ACC112 (cell line): ENCODE measurements around the gene DCTPP1.
A peak's percentile ranks its signal among the peaks of the same experiment; 100 is the strongest.

Source experiments
- H2AFZ ChIP-seq: fragments of 200-600 bp; sonication (generic); one replicate; pipeline ENCODE4 v1.6.0; 2017; ENCODE audit warnings: antibody characterized with exemption, low read length; ENCODE audit not compliant: unreplicated experiment
- H3K27ac ChIP-seq: fragments of 200-600 bp; sonication (generic); 2 replicates; pipeline ENCODE4 v1.5.1; 2014; ENCODE audit warnings: low read depth, mild to moderate bottlenecking, antibody characterized with exemption, low read length, moderate library complexity
- H3K27me3 ChIP-seq: fragments of 200-600 bp; sonication (generic); 2 replicates; pipeline ENCODE4 v1.6.1; 2014; ENCODE audit warnings: mild to moderate bottlenecking, antibody characterized with exemption, low read length, moderate library complexity, mixed read lengths; ENCODE audit not compliant: insufficient read depth
- H3K36me3 ChIP-seq: fragments of 200-600 bp; sonication (generic); 2 replicates; pipeline ENCODE4 v1.6.1; 2016; ENCODE audit warnings: mild to moderate bottlenecking, antibody characterized with exemption, low read length, moderate library complexity, mixed read lengths; ENCODE audit not compliant: insufficient read depth
- H3K4me1 ChIP-seq: fragments of 200-600 bp; sonication (generic); one replicate; pipeline ENCODE4 v1.6.1; 2016; ENCODE audit warnings: low read length, mixed read lengths; ENCODE audit not compliant: insufficient read depth, unreplicated experiment, control insufficient read depth
- H3K4me3 ChIP-seq: fragments of 200-600 bp; sonication (generic); 2 replicates; pipeline ENCODE4 v1.5.1; 2014; ENCODE audit warnings: mild to moderate bottlenecking, low read depth, low read length
- H3K79me2 ChIP-seq: fragments of 200-600 bp; sonication (generic); one replicate; pipeline ENCODE4 v1.6.0; 2016; ENCODE audit warnings: low read length; ENCODE audit not compliant: control insufficient read depth, unreplicated experiment, insufficient read depth

DCTPP1 gene

GRCh38 chr16:30409125-30410060 is 20.4 kb downstream of the DCTPP1 start:
- Histone ChIP-seq H3K27ac (no peak overlapping the region), H3K36me3 (peaks cover 7% of the 10 kb centered on the region; the same call in 1 of the 2 replicates), H3K4me3 (0 out of 2 replicates have a peak overlapping the region, but pooled peaks have one; percentile 9), H2AFZ (no peak overlapping the region), H3K4me1 (peaks cover 21% of the 10 kb centered on the region), H3K27me3 (no peaks in the 10 kb centered on the region), H3K79me2 (peaks cover 8% of the 10 kb centered on the region)

GRCh38 chr16:30407804-30408534 is 21.9 kb downstream of the DCTPP1 start:
- no peaks in the 10 kb centered on the region for H3K27me3 ChIP-seq
- H3K36me3 ChIP-seq, result no peaks in the 10 kb centered on the region
- H3K79me2 ChIP-seq, result peaks cover 8% of the 10 kb centered on the region
- peak overlapping the region; percentile 83 for H3K4me3 ChIP-seq
- peak overlapping the region; percentile 68 for H3K27ac ChIP-seq
- peaks cover 21% of the 10 kb centered on the region for H3K4me1 ChIP-seq
- peak overlapping the region; percentile 0 for H2AFZ ChIP-seq

GRCh38 chr16:30407102-30407803 is 22.6 kb downstream of the DCTPP1 start, which contains the start of gene ZNF771:
Gene ZNF771, plus strand, starts transcription at chr16:30407606. Its CDS starts 448 bp downstream, at chr16:30408054.
- peaks cover 8% of the 10 kb centered on the region for H3K79me2 ChIP-seq
- no peaks in the 10 kb centered on the region for H3K36me3 ChIP-seq
- H3K27me3 ChIP-seq, result no peaks in the 10 kb centered on the region
- peak within 1 kb of the TSS; percentile 83 for H3K4me3 ChIP-seq
- peaks cover 21% of the 10 kb centered on the region for H3K4me1 ChIP-seq
- peak within 1 kb of the TSS; percentile 96 for H2AFZ ChIP-seq
- H3K27ac ChIP-seq, result peak within 1 kb of the TSS; percentile 68

- Histone ChIP-seq H3K27ac (peak overlapping the region; percentile 68), H3K4me1 (peaks cover 21% of the 10 kb centered on the region), H3K36me3 (no peaks in the 10 kb centered on the region), H3K4me3 (peak overlapping the region; percentile 83), H2AFZ (peak overlapping the region; percentile 96), H3K79me2 (peaks cover 8% of the 10 kb centered on the region), H3K27me3 (no peaks in the 10 kb centered on the region)
Measured at GRCh38 chr16:30406795-30407101, 23.1 kb downstream of the DCTPP1 start.

GRCh38 chr16:30401768-30402425 is 27.9 kb downstream of the DCTPP1 start:
- no peak overlapping the region for H2AFZ ChIP-seq
- peaks cover under 1% of the 10 kb centered on the region for H3K79me2 ChIP-seq
- H3K4me1 ChIP-seq, result peaks cover 11% of the 10 kb centered on the region
- H3K36me3 ChIP-seq, result no peaks in the 10 kb centered on the region
- H3K27ac ChIP-seq, result no peak overlapping the region
- no peaks in the 10 kb centered on the region for H3K27me3 ChIP-seq
- H3K4me3 ChIP-seq, result no peak overlapping the region

DNA sequence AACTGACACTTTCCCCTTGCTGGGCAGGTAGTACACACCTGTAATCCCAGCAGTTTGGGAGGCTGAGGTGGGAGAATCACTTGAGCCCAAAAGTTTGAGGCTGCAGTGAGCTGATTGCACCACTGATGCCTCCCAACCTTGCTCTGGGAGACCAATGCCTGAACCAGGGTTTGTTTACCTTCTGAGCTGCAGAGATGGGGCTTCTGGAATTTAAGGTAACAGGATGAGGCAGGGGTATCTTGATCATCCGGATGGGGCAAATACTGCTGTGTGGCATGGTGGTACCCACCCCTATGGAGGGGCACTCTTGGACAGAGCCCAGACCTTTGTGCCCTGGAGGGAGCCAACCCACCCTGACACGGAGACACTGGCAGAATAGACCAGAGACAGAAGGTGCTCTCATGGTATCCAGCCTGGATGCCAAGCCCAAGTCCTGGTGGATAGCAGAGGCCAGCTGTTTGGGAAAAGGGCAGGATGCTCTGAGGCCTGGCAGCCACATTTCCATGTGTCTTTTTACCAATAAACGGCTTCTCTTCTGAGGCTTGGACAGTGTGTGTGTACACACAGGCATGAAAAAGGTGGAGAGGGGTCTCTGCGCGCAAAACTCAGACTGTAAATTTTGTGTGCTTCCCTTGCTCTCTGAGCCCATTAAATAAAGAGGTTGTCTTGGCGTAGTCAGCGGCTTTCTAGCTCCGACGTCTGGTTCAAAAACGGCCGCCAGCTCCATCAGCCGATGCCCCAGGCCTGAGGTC is 30.2 kb downstream of the DCTPP1 start:
- peak overlapping the region; percentile 80 for H3K4me3 ChIP-seq
- peaks cover 4% of the 10 kb centered on the region for H3K79me2 ChIP-seq
- peak overlapping the region; percentile 79 for H2AFZ ChIP-seq
- H3K27me3 ChIP-seq, result no peaks in the 10 kb centered on the region
- H3K27ac ChIP-seq, result peak overlapping the region; percentile 87
- no peaks in the 10 kb centered on the region for H3K36me3 ChIP-seq
- peaks cover 11% of the 10 kb centered on the region for H3K4me1 ChIP-seq

- Histone ChIP-seq H3K79me2 (peaks cover 4% of the 10 kb centered on the region), H3K36me3 (no peaks in the 10 kb centered on the region), H2AFZ (no peak overlapping the region), H3K27ac (no peak overlapping the region), H3K4me1 (peaks cover 14% of the 10 kb centered on the region), H3K4me3 (no peak overlapping the region), H3K27me3 (no peaks in the 10 kb centered on the region)
Measured at GRCh38 chr16:30398661-30399434, 31.0 kb downstream of the DCTPP1 start.

GRCh38 chr16:30397776-30398660 is 31.8 kb downstream of the DCTPP1 start:
- Histone ChIP-seq H3K4me1 (peaks cover 14% of the 10 kb centered on the region), H3K27ac (no peak overlapping the region), H3K4me3 (no peak overlapping the region), H3K27me3 (no peaks in the 10 kb centered on the region), H3K36me3 (no peaks in the 10 kb centered on the region), H3K79me2 (peaks cover 4% of the 10 kb centered on the region), H2AFZ (no peak overlapping the region)
